Liver (tissue), 9 donors: ENCODE results near the gene NDUFAF5. TPM values are rescaled to one million over a fixed set of nuclear protein-coding genes. Genes with fewer than 3 reads are reported as not detected.

Source experiments
- DNase-seq: peaks from one replicate; pipeline ENCODE4 v3.0.0-alpha.2; 2017; ENCODE audit warnings: low spot score
- H3K27ac ChIP-seq, 2 donors: one replicate each; pipeline ENCODE4 v1.7.0; 2013; ENCODE audit warnings: inconsistent platforms in 2 of 2, low read length in 2 of 2, control low read depth in 1 of 2, low read depth in 1 of 2, mild to moderate bottlenecking in 1 of 2
- H3K27me3 ChIP-seq, 4 donors: one replicate each; pipeline versions ENCODE4 v1.6.1 to v1.7.0; 2013; ENCODE audit warnings: low read length in 3 of 4, inconsistent platforms in 1 of 4, mild to moderate bottlenecking in 1 of 4, moderate library complexity in 1 of 4; ENCODE audit not compliant: control insufficient read depth in 4 of 4, insufficient read depth in 4 of 4
- H3K36me3 ChIP-seq, 4 donors: one replicate each; pipeline versions ENCODE4 v1.6.1 to v1.7.0; 2013; ENCODE audit warnings: low read length in 3 of 4, mild to moderate bottlenecking in 3 of 4, low read depth in 1 of 4, moderate library complexity in 1 of 4; ENCODE audit not compliant: control insufficient read depth in 4 of 4, insufficient read depth in 3 of 4
- H3K4me1 ChIP-seq, 4 donors: one replicate each; pipeline versions ENCODE4 v1.6.1 to v1.7.0; 2013; ENCODE audit warnings: low read length in 3 of 4, mild to moderate bottlenecking in 3 of 4, moderate library complexity in 1 of 4; ENCODE audit not compliant: control insufficient read depth in 4 of 4, insufficient read depth in 4 of 4
- H3K4me3 ChIP-seq, 3 donors: one replicate each; pipeline versions ENCODE4 v1.6.1 to v1.7.0; 2013; ENCODE audit warnings: low read length in 3 of 3, control low read depth in 1 of 3, low read depth in 1 of 3, mild to moderate bottlenecking in 1 of 3
- H3K9ac ChIP-seq, 2 donors: one replicate each; pipeline ENCODE4 v1.7.0; 2013; ENCODE audit warnings: low read length in 2 of 2, mild to moderate bottlenecking in 2 of 2, moderate library complexity in 2 of 2, control low read depth in 1 of 2, low read depth in 1 of 2
- H3K9me3 ChIP-seq, 4 donors: one replicate each; pipeline versions ENCODE4 v1.6.1 to v1.7.0; 2013; ENCODE audit warnings: low read length in 3 of 4; ENCODE audit not compliant: control insufficient read depth in 4 of 4
- EGR1 ChIP-seq, 2 donors: IDR thresholded peaks; 2 replicates each; pipeline ENCODE4 v1.6.1; 2016 to 2018; ENCODE audit warnings: antibody characterized with exemption in 2 of 2, low read depth in 2 of 2
- FOXA1 ChIP-seq: IDR thresholded peaks from 2 replicates; pipeline ENCODE4 v1.6.1; 2016; ENCODE audit warnings: antibody characterized with exemption
- FOXA2 ChIP-seq: IDR thresholded peaks from 2 replicates; pipeline ENCODE4 v1.6.1; 2016; ENCODE audit warnings: antibody characterized with exemption
- GABPA ChIP-seq, 2 donors: IDR thresholded peaks in 1 of 2; conservative IDR thresholded peaks in 1 of 2; 2 replicates each; pipeline ENCODE4 v1.6.1; 2016; ENCODE audit warnings: antibody characterized with exemption in 2 of 2, mild to moderate bottlenecking in 1 of 2, moderate library complexity in 1 of 2
- HNF4A ChIP-seq, 2 donors: conservative IDR thresholded peaks; 2 replicates each; pipeline ENCODE4 v1.6.1; 2016; ENCODE audit warnings: antibody characterized with exemption in 2 of 2, mild to moderate bottlenecking in 2 of 2
- HNF4G ChIP-seq: IDR thresholded peaks from 2 replicates; pipeline ENCODE4 v1.6.1; 2016; ENCODE audit warnings: antibody characterized with exemption
- JUND ChIP-seq, 2 donors: IDR thresholded peaks; 2 replicates each; pipeline ENCODE4 v1.6.1; 2016; ENCODE audit warnings: antibody characterized with exemption in 2 of 2
- NR2F2 ChIP-seq: IDR thresholded peaks from 2 replicates; pipeline ENCODE4 v1.6.1; 2016; ENCODE audit warnings: antibody characterized with exemption
- RAD21 ChIP-seq, 2 donors: IDR thresholded peaks; 2 replicates each; pipeline ENCODE4 v1.6.1; 2016; ENCODE audit warnings: antibody characterized with exemption in 2 of 2, mild to moderate bottlenecking in 2 of 2
- RXRA ChIP-seq, 2 donors: IDR thresholded peaks; 2 replicates each; pipeline ENCODE4 v1.6.1; 2017 to 2018; ENCODE audit warnings: antibody characterized with exemption in 2 of 2, mild to moderate bottlenecking in 1 of 2
- SP1 ChIP-seq: IDR thresholded peaks from 2 replicates; pipeline ENCODE4 v1.6.1; 2018; ENCODE audit warnings: antibody characterized with exemption, mild to moderate bottlenecking
- TAF1 ChIP-seq: conservative IDR thresholded peaks from 2 replicates; pipeline ENCODE4 v1.6.1; 2016; ENCODE audit warnings: antibody characterized with exemption, mild to moderate bottlenecking
- YY1 ChIP-seq: IDR thresholded peaks from 2 replicates; pipeline ENCODE4 v1.6.1; 2016; ENCODE audit warnings: antibody characterized with exemption, mild to moderate bottlenecking
- WGBS: extraction: QIAGEN DNeasy Blood & Tissue Kit; methylation state at CpG from one replicate; pipeline ENCODE4 v1.1.7; 2013; 5-methylcytosine and 5-hydroxymethylcytosine counted together
- polyA plus RNA-seq, 2 donors: library from polyadenylated mRNA; stranded (reverse) in 1 of 2; unstranded in 1 of 2; fragments of 200-250 nt in 1 of 2; fragments of >200 nt in 1 of 2; fragmentation: Nextera tagmentation in 1 of 2; extraction: Ambion mirVana in 1 of 2; gene quantifications; one replicate each; pipeline versions ENCODE4 v1.2.1 to v1.2.3, GENCODE V29; 2013 to 2015
- total RNA-seq, 2 donors: library from RNA; depleted of rRNA; stranded (reverse); fragments of >200 nt; gene quantifications; one replicate each; pipeline ENCODE4 v1.2.3, GENCODE V29; 2014
- TF ChIP-seq, protein P1 (sequence below): IDR thresholded peaks from 2 replicates; pipeline ENCODE4 v1.6.1; 2016; ENCODE audit warnings: antibody characterized with exemption, mild to moderate bottlenecking
- TF ChIP-seq, protein P2 (sequence below): IDR thresholded peaks from 2 replicates; pipeline ENCODE4 v1.6.1; 2016; ENCODE audit warnings: antibody characterized with exemption
- TF ChIP-seq, protein P3 (sequence below): fragments of 150-350 bp; IDR thresholded peaks from 2 replicates; pipeline ENCODE4 v1.5.1; 2017; ENCODE audit warnings: improper control_type of control experiment, low read depth, low read length; ENCODE audit not compliant: missing input control
- TF ChIP-seq, protein P4 (sequence below): IDR thresholded peaks from 2 replicates; pipeline ENCODE4 v1.6.1; 2016; ENCODE audit warnings: antibody characterized with exemption
- TF ChIP-seq, protein P5 (sequence below): IDR thresholded peaks from 2 replicates; pipeline ENCODE4 v1.6.1; 2016; ENCODE audit warnings: antibody characterized with exemption
- donor health status: healthy.
- donor health status: healthy.
- donor health status: healthy.
- donor health status: healthy.
- donor health status: healthy.

NDUFAF5 gene
- total and polyA plus RNA-seq, 4 donors: 6.6 to 15.9 (median 12.3) TPM

DNA sequence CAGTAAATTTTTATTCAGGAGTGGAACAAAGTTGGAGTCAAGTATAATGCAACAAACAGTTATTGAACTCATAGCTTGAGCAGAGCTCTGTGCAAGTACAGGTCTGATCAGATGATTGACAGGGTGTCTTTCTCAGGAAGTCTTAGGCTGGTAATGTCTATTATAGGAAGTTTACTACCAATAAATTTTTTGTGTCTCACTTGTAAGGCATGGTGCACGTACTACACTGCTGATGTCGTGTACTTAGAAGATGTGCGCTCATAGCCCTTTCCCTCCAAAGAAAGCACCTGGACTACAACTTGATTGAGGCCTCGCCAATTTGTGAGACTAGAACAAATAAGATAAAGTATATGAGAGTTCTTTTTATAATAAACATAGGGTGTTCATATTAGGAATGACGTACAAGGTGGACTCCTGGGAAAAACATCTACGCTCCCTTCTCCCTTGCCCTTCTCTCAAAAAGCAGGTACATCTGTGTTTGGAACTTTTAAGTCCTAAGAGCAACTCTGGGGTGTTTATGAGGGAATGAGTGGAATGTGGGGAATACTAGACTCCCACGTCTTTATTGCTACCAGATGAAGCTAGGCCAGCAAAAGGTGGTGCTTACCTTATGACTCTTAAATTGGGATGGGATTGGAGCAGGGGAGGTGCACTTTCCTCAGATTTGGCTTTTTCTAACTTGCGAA lies 1.5 kb downstream of the NDUFAF5 start (continued):
- TF ChIP-seq, protein P1, sequence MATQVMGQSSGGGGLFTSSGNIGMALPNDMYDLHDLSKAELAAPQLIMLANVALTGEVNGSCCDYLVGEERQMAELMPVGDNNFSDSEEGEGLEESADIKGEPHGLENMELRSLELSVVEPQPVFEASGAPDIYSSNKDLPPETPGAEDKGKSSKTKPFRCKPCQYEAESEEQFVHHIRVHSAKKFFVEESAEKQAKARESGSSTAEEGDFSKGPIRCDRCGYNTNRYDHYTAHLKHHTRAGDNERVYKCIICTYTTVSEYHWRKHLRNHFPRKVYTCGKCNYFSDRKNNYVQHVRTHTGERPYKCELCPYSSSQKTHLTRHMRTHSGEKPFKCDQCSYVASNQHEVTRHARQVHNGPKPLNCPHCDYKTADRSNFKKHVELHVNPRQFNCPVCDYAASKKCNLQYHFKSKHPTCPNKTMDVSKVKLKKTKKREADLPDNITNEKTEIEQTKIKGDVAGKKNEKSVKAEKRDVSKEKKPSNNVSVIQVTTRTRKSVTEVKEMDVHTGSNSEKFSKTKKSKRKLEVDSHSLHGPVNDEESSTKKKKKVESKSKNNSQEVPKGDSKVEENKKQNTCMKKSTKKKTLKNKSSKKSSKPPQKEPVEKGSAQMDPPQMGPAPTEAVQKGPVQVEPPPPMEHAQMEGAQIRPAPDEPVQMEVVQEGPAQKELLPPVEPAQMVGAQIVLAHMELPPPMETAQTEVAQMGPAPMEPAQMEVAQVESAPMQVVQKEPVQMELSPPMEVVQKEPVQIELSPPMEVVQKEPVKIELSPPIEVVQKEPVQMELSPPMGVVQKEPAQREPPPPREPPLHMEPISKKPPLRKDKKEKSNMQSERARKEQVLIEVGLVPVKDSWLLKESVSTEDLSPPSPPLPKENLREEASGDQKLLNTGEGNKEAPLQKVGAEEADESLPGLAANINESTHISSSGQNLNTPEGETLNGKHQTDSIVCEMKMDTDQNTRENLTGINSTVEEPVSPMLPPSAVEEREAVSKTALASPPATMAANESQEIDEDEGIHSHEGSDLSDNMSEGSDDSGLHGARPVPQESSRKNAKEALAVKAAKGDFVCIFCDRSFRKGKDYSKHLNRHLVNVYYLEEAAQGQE: no peak
- TF ChIP-seq, protein P2, sequence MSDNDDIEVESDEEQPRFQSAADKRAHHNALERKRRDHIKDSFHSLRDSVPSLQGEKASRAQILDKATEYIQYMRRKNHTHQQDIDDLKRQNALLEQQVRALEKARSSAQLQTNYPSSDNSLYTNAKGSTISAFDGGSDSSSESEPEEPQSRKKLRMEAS: no peak
- TF ChIP-seq FOXA1 (no peak), YY1 (no peak), NR2F2 (no peak), HNF4A (conservative IDR thresholded peaks at IDR 0.05) (no peak), GABPA (IDR thresholded peaks at IDR 0.05 in 1 of 2, conservative IDR thresholded peaks at IDR 0.05 in 1 of 2) (no peak)
- TF ChIP-seq, protein P3, sequence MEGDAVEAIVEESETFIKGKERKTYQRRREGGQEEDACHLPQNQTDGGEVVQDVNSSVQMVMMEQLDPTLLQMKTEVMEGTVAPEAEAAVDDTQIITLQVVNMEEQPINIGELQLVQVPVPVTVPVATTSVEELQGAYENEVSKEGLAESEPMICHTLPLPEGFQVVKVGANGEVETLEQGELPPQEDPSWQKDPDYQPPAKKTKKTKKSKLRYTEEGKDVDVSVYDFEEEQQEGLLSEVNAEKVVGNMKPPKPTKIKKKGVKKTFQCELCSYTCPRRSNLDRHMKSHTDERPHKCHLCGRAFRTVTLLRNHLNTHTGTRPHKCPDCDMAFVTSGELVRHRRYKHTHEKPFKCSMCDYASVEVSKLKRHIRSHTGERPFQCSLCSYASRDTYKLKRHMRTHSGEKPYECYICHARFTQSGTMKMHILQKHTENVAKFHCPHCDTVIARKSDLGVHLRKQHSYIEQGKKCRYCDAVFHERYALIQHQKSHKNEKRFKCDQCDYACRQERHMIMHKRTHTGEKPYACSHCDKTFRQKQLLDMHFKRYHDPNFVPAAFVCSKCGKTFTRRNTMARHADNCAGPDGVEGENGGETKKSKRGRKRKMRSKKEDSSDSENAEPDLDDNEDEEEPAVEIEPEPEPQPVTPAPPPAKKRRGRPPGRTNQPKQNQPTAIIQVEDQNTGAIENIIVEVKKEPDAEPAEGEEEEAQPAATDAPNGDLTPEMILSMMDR: no peak

DNA sequence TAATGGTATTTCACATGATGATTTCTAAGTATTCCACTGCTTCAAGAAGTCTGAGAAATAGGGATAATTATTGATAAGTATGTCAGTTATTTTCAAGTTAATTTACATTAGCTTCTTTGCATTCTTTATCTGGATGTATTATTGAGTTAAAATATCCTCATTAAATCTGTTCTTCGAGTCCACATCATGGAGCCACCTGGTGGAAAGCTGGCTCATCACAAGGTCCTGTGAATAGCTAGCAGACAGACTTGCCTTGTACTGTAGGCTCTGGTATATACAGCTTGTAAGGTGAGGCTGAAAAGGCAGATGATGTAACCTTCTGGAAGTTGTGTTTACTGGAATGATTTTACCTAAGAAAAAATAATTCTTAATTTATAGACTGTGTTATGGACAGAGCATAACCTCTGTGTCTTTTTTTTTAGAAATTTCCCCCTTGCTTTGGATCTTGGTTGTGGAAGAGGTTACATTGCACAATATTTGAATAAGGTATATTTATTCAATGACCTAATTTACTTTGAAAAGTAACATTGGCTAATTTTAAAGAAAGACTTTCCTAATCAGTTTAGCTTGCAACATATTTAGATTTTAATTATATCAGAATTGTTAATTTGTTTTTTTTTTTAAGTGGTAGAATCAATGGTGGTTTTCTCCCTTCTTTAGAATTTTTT lies 3.5 kb downstream of the NDUFAF5 start:
- 4% methylated on average over 1 of the region's 1 CpG for WGBS
- peaks cover 3 to 17% (median 11%) of the 10 kb centered on the region in 4 donors for H3K36me3 ChIP-seq
- no peak for DNase-seq
- no peak overlapping the region for H3K4me3 ChIP-seq
- H3K27ac ChIP-seq: peak overlapping the region; percentile 65 to 83
- peaks cover 3 to 35% (median 20%) of the 10 kb centered on the region in 4 donors for H3K4me1 ChIP-seq
- no peak overlapping the region for H3K9ac ChIP-seq
- peak; percentile 86 to 94 for TF ChIP-seq JUND (IDR thresholded peaks at IDR 0.05)
- TF ChIP-seq SP1: no peak
- TF ChIP-seq FOXA1: no peak
- TF ChIP-seq, protein P4, sequence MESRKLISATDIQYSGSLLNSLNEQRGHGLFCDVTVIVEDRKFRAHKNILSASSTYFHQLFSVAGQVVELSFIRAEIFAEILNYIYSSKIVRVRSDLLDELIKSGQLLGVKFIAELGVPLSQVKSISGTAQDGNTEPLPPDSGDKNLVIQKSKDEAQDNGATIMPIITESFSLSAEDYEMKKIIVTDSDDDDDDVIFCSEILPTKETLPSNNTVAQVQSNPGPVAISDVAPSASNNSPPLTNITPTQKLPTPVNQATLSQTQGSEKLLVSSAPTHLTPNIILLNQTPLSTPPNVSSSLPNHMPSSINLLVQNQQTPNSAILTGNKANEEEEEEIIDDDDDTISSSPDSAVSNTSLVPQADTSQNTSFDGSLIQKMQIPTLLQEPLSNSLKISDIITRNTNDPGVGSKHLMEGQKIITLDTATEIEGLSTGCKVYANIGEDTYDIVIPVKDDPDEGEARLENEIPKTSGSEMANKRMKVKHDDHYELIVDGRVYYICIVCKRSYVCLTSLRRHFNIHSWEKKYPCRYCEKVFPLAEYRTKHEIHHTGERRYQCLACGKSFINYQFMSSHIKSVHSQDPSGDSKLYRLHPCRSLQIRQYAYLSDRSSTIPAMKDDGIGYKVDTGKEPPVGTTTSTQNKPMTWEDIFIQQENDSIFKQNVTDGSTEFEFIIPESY: peak; percentile 39
- peak; percentile 62 for TF ChIP-seq FOXA2
- no peak for TF ChIP-seq GABPA (IDR thresholded peaks at IDR 0.05 in 1 of 2, conservative IDR thresholded peaks at IDR 0.05 in 1 of 2)
- no peak for TF ChIP-seq YY1
- peak; percentile 43 to 59 for TF ChIP-seq HNF4A (conservative IDR thresholded peaks at IDR 0.05)
- TF ChIP-seq, protein P5, sequence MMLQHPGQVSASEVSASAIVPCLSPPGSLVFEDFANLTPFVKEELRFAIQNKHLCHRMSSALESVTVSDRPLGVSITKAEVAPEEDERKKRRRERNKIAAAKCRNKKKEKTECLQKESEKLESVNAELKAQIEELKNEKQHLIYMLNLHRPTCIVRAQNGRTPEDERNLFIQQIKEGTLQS: no peak
- TF ChIP-seq, protein P1: no peak
- no peak for TF ChIP-seq HNF4G
- TF ChIP-seq, protein P3: peak; percentile 44
- peak; percentile 33 to 69 for TF ChIP-seq RXRA (IDR thresholded peaks at IDR 0.05)
- TF ChIP-seq, protein P2: peak; percentile 77
- TF ChIP-seq TAF1: no peak
- peak; percentile 46 to 67 for TF ChIP-seq RAD21 (IDR thresholded peaks at IDR 0.05)
- TF ChIP-seq NR2F2: no peak
- no peak for TF ChIP-seq EGR1 (IDR thresholded peaks at IDR 0.05; ENCODE audit: low read depth in 2 of 2)
- H3K9me3 ChIP-seq: no peaks in the 10 kb centered on the region
- H3K27me3 ChIP-seq: no peaks in the 10 kb centered on the region
